DMS 273 (cell line): ENCODE results near the gene SHROOM4.

Experiments used
- DNase-seq: peaks from one replicate; lab custom pipeline; 2025; ENCODE audit not compliant: unreplicated experiment; lab: John Stamatoyannopoulos, UW

The SHROOM4 gene

GRCh38 chrX:50813843-50814661 is at the start of gene SHROOM4:
SHROOM4 (minus strand) TSS chrX:50814194; CDS start chrX:50814018, 176 bp downstream.
- DNase-seq: no peak

- no peak for DNase-seq
These were observed 49.5 kb upstream of the SHROOM4 start for GRCh38 chrX:50863471-50863870.

GRCh38 chrX:50860518-50860917 is 46.5 kb upstream of the SHROOM4 start:
- no peak for DNase-seq

GRCh38 chrX:50858548-50858947 is 44.6 kb upstream of the SHROOM4 start:
- DNase-seq: no peak

- no peak for DNase-seq
These were observed 39.4 kb upstream of the SHROOM4 start for GRCh38 chrX:50853399-50853798.

GRCh38 chrX:50852524-50852923 is 38.5 kb upstream of the SHROOM4 start:
- DNase-seq: no peak

GRCh38 chrX:50842221-50842620 is 28.2 kb upstream of the SHROOM4 start:
- no peak for DNase-seq

- DNase-seq: no peak
These were observed 25.7 kb upstream of the SHROOM4 start for GRCh38 chrX:50839730-50840129.

- no peak for DNase-seq
These were observed 25.0 kb upstream of the SHROOM4 start for GRCh38 chrX:50838820-50839600.

- DNase-seq: no peak
These were observed 14.0 kb upstream of the SHROOM4 start for GRCh38 chrX:50827996-50828395.

- DNase-seq: no peak
These were observed 11.8 kb upstream of the SHROOM4 start for GRCh38 chrX:50825825-50826224.

GRCh38 chrX:50818986-50819385 is 5.0 kb upstream of the SHROOM4 start:
- DNase-seq: no peak

GRCh38 chrX:50815120-50815519 is 1.1 kb upstream of the SHROOM4 start:
- DNase-seq: no peak

GRCh38 chrX:50814701-50815100 is 707 bp upstream of the SHROOM4 start:
- no peak for DNase-seq

GRCh38 chrX:50812995-50813842 is 775 bp downstream of the SHROOM4 start:
- peak; percentile 19 for DNase-seq

- no peak for DNase-seq
These were observed 8.7 kb downstream of the SHROOM4 start for GRCh38 chrX:50805276-50805675.

GRCh38 chrX:50801135-50801534 is 12.9 kb downstream of the SHROOM4 start:
- DNase-seq: no peak

GRCh38 chrX:50799531-50799961 is 14.4 kb downstream of the SHROOM4 start:
- no peak for DNase-seq

- DNase-seq: no peak
These were observed 15.2 kb downstream of the SHROOM4 start for GRCh38 chrX:50798783-50799182.

GRCh38 chrX:50787099-50787498 is 26.9 kb downstream of the SHROOM4 start:
- DNase-seq: no peak

GRCh38 chrX:50780144-50780543 is 33.9 kb downstream of the SHROOM4 start:
- DNase-seq: no peak
